NOMO-1 (cell line): ENCODE data around the gene PPDPF.
"Not testable (repeated sequence)": the region's sequence is repeated elsewhere in the genome, so short reads cannot be mapped to it uniquely, and the experiment has no call there.

Experiments
- DNase-seq, 2 experiments: peaks; one replicate each; lab custom pipeline; 2025; ENCODE audit not compliant: unreplicated experiment in 2 of 2; lab: John Stamatoyannopoulos, UW

PPDPF gene

GRCh38 chr20:63561624-63562396, 41.2 kb downstream of the PPDPF start:
- DNase-seq = no peak

- DNase-seq = no peak
Measured at GRCh38 chr20:63562461-63563224, 42.1 kb downstream of the PPDPF start.

GRCh38 chr20:63563225-63563935, 42.8 kb downstream of the PPDPF start:
- DNase-seq = no peak

DNA sequence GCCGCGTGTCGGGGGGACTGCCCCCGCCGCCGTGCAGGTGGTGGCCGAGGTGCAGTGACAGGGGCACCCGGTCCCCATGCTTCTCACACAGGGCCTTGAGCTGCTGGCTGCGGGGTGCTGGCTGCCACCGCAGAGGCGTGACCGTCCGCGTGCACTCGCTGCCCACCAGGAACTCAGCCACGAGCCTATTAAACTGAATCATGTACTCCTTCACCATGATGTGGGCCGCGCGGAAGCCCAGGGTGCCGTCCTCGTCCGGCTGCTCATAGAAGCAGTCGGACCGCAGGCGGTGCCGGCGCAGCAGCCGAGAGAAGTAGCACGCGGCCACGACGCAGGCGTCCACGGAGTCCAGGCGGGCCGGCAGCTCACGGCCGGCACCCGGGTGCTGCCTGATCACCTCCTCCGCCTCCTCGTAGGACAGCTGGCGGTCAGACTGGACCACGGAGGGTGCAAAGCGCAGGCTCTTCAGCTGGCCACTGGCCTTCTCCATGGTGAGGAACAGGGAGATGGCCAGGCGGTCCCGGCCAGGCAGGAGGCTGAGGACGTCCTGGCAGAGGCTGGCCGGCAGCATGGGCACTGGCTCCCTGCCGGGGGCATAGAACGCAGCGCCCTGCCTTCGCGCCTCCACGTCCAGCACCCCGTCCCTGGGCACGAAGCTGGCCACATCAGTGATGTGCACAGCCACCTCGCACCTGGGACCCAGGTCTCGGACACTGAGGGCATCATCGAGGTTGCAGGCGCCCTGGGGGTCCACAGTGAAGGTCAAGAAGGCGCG, 43.7 kb downstream of the PPDPF start:
- no peak for DNase-seq

DNA sequence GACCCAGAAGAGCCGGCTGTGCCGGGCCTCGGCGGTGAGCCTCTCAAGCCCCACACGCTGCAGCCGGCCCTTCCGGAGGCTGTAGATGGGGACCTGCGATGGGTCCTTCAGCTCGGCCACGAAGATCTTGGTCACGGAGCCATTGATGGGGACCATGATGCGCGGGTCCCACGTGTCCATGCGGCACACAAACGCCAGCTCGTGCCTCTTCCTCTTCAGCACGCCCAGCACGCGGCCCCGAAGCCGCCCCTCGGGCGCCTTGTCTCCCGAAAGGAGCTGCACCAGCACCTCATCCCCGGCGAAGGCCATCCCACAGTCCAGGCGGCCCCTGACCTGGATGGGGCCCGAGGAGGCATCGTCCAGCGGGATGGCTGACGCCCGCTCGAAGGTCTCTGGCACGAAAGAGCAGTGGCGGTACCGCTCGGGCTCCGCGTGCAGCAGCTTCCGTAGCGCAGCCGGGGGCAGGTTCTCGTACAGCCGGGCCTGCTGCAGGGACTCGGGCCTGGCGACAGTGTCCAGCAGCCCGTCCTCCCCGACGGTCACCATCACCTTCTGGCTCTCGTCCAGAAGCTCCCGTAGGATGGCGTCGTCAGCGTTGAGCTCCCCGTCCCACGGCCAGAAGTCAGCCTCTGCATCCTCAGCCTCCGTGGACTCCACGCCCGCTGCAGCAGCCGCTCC, 44.6 kb downstream of the PPDPF start:
- DNase-seq = no peak

GRCh38 chr20:63565699-63566335, 45.3 kb downstream of the PPDPF start:
- no peak for DNase-seq

DNA sequence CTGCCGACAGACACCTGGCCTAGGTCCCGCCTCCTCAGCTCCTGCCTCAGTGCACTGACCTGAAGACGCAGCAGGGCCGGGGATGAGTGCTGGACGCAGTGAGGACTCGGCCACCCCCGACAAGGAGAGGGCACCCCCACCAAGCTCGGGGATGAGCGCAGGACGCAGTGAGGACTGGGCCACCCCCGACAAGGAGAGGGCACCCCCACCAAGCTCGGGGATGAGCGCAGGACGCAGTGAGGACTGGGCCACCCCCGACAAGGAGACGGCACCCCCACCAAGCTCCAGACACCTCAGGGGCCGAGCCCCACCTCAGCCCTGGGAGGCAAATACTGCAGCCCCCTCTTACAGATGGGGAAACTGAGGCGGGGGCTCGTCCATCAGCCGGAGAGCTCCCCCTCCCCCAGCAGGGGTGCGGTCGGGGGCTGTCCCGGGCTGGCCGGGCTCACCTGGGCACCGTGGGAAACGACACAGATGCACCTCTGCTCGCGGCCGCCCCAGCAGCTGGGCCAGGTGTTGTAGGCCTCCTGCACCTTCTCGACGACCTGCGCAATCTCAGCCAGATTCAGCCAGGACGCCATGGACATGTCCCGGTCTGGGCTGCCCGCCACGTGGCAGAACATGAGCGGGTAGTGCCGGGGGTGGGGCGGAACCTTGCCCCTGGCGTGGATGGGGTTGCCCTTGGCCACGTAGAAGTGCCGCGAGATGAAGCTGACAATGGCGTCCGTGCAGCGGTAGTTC, 46.0 kb downstream of the PPDPF start:
- no peak for DNase-seq

DNA sequence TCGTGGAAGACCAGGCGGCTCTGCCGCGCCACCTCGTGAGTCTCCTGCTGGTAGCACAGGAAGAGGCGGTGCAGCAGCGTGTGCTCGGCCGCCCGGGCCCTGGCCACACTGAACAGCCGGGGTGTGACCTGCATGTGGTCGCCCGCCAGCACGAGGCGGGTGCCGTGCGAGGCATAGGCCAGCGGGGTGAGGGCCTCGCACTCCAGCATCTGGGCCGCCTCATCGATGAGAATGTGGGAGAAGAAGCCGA, 46.5 kb downstream of the PPDPF start:
- peak; percentile 30 to 50 for DNase-seq

DNA sequence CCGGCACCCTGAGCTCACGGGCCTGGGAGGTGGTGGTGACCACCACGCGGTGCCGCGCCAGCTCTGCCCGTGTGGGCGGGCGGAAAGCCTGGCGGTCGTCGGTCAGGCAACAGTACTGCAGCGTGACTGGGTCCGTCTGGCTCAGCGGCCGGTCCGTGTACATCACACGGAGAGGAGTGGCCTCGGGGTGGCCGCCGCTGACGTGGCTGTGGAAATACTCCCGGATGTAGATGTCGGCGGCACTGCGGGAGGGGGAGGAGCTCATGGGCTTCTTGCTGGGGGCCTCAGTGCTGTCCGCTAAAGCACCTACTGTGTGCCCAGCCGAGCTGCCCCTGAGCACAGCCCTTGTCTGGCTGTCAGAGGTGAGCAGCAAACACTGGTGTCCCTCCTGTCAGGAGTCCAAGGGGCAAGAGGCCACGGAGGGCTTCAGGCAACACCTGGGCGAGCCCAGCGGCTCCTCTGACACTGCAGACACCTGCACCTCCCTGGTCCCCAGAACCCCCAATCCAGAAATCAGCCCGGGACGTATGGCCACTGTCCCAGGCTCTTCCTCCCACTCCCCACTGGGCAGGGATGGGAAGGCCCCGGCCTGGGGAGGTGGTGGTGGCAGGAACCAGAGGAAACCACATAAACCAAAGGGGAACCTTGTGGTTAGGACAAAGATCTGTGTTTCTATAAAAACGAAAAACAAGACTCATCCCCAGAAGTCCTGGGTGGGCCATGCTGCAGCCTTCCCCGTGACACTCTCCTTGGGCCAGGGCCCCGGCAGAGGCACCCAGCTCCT, 47.0 kb downstream of the PPDPF start:
- DNase-seq = peak; percentile 63 to 85

- DNase-seq = peak in 1 of 2 experiments; percentile 19
Measured at GRCh38 chr20:63568170-63568981, 47.8 kb downstream of the PPDPF start.

DNA sequence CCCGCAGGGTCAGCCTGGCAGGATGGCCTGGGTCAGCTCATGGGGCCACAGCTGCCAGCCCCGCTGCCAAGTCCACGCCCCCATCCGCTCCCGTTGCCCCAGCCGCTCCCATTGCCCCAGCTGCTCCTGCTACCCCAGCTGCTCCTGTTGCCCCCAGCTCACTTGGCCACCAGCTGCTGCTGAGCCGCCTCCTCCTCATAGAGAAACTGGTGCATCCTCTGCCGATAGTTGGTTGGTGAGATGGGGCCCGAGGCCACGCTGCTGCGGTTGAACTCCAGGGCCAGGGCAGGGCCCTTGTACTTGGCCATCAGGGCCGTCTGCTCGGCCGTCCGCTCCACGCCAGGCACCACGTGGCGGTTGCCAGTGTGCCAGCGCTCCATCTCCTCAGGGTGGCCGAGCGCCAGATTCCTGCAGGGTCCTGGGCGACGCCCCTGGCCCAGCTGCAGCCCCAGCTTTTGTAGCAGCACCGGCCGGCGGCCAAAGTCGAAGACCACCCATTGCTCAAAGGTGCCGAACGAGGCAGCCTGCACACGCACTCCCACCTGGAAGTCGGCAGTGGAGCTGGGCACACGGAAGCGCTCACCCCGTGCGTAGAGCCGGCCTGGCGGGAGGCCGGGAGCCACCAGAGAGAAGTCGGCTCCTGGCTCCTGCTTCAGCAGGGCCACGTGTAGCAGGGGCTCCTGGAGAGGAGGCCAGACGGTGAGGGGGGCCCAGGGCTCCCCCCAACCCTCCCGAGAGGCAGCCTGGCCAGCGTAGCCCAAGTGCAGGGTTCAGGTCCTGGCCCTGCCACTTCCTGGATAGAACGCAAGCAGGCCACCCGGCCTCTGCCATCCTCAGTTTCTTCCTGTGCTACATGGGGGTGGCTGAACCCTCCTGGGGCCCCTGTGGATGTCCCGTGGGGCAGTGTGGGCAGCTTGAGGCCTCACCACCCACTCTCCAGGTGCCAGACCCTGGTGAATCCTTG, 48.7 kb downstream of the PPDPF start:
- DNase-seq = no peak

GRCh38 chr20:63570281-63571086, 49.9 kb downstream of the PPDPF start:
- no peak for DNase-seq

- not testable (repeated sequence) for DNase-seq
Measured at GRCh38 chr20:63571087-63571478, 50.5 kb downstream of the PPDPF start.
